IPS DF 6.9 (cell line): Measurements from ENCODE around the gene MALAT1.
"Not testable (repeated sequence)": the region's sequence is repeated elsewhere in the genome, so short reads cannot be mapped to it uniquely, and the experiment has no call there.

Source experiments
- DNase-seq: peaks from one replicate; pipeline ENCODE4 v3.0.0-alpha.2; 2013; ENCODE audit warnings: low read depth, low spot score
- H3K27ac ChIP-seq: one replicate; pipeline ENCODE4 v1.5.1; 2013; ENCODE audit warnings: low read length, control low read depth
- H3K27me3 ChIP-seq: 2 replicates; pipeline ENCODE4 v1.6.1; 2013; ENCODE audit warnings: mild to moderate bottlenecking, low read length; ENCODE audit not compliant: control insufficient read depth, insufficient read depth
- H3K36me3 ChIP-seq: 2 replicates; pipeline ENCODE4 v1.6.1; 2013; ENCODE audit warnings: low read length; ENCODE audit not compliant: control insufficient read depth, insufficient read depth
- H3K4me1 ChIP-seq: 2 replicates; pipeline ENCODE4 v1.6.1; 2013; ENCODE audit warnings: low read length; ENCODE audit not compliant: control insufficient read depth, insufficient read depth
- H3K4me3 ChIP-seq: 2 replicates; pipeline ENCODE4 v1.5.1; 2013; ENCODE audit warnings: mild to moderate bottlenecking, low read length
- H3K9me3 ChIP-seq: 2 replicates; pipeline ENCODE4 v1.6.1; 2013; ENCODE audit warnings: low read length, inconsistent platforms; ENCODE audit not compliant: control insufficient read depth, insufficient read depth
- WGBS: extraction: QIAGEN DNeasy Blood & Tissue Kit; methylation state at CpG from one replicate; pipeline ENCODE4 v1.1.7; 2013; ENCODE audit warnings: mixed read lengths, missing lambda C conversion rate; ENCODE audit not compliant: insufficient read length, insufficient coverage; 5-methylcytosine and 5-hydroxymethylcytosine counted together

MALAT1 gene

GRCh38 chr11:65522718-65523630, 24.1 kb downstream of the MALAT1 start:
- H3K36me3 ChIP-seq, DNase-seq, H3K27ac ChIP-seq, H3K4me3 ChIP-seq, H3K9me3 ChIP-seq, H3K4me1 ChIP-seq, H3K27me3 ChIP-seq: not testable (repeated sequence)
- whole genome bisulfite sequencing, result no CpG with 5 or more reads among the region's 18 CpGs

- H3K4me1 ChIP-seq, H3K9me3 ChIP-seq, H3K27ac ChIP-seq, DNase-seq, H3K36me3 ChIP-seq, H3K4me3 ChIP-seq, H3K27me3 ChIP-seq: not testable (repeated sequence)
- no CpG with 5 or more reads among the region's 7 CpGs for WGBS
These were observed 24.8 kb downstream of the MALAT1 start for GRCh38 chr11:65523631-65523968.

GRCh38 chr11:65524014-65524740, 25.3 kb downstream of the MALAT1 start:
- peak overlapping the region; percentile 12; the same call in 1 of the 2 replicates for H3K4me3 ChIP-seq
- WGBS, result no CpG with 5 or more reads among the region's 12 CpGs

GRCh38 chr11:65524741-65525545, 26.1 kb downstream of the MALAT1 start, which contains the start of gene SCYL1:
Gene SCYL1 (plus strand): TSS chr11:65525083. CDS start chr11:65525154, 71 bp downstream.
- WGBS, result no CpG with 5 or more reads among the region's 82 CpGs
- peaks cover 7% of the 10 kb centered on the region; the same call in 1 of the 2 replicates for H3K4me1 ChIP-seq
- H3K4me3 ChIP-seq, result peak within 1 kb of the TSS; percentile 92
- DNase-seq, result no peak
- H3K36me3 ChIP-seq, result peaks cover 2% of the 10 kb centered on the region; the same call in 1 of the 2 replicates
- H3K27me3 ChIP-seq, result peaks cover 2% of the 10 kb centered on the region; the same call in 1 of the 2 replicates
- H3K9me3 ChIP-seq, result no peaks in the 10 kb centered on the region
- H3K27ac ChIP-seq, result no peak within 1 kb of the TSS

More at GRCh38 chr11:65524014-65524740, 25.3 kb downstream of the MALAT1 start:
- no peaks in the 10 kb centered on the region for H3K36me3 ChIP-seq
- peaks cover 2% of the 10 kb centered on the region; the same call in 1 of the 2 replicates for H3K27me3 ChIP-seq
- peaks cover 7% of the 10 kb centered on the region; the same call in 1 of the 2 replicates for H3K4me1 ChIP-seq
- H3K9me3 ChIP-seq, result no peaks in the 10 kb centered on the region
- H3K27ac ChIP-seq, result no peak overlapping the region
- no peak for DNase-seq

- H3K27me3 ChIP-seq, result peaks cover 2% of the 10 kb centered on the region; the same call in 1 of the 2 replicates
- WGBS, result no CpG with 5 or more reads among the region's 31 CpGs
- peak overlapping the region; percentile 92; the same call in 1 of the 2 replicates for H3K4me3 ChIP-seq
- no peak overlapping the region for H3K27ac ChIP-seq
- peaks cover 5% of the 10 kb centered on the region; the same call in 1 of the 2 replicates for H3K36me3 ChIP-seq
- no peaks in the 10 kb centered on the region for H3K9me3 ChIP-seq
- H3K4me1 ChIP-seq, result peaks cover 7% of the 10 kb centered on the region; the same call in 1 of the 2 replicates
- DNase-seq, result no peak
These were observed 27.0 kb downstream of the MALAT1 start for GRCh38 chr11:65525546-65526480.

GRCh38 chr11:65526744-65527143, 27.9 kb downstream of the MALAT1 start:
- Histone ChIP-seq H3K4me3 (no peak overlapping the region), H3K9me3 (no peaks in the 10 kb centered on the region), H3K27me3 (peaks cover 2% of the 10 kb centered on the region; the same call in 1 of the 2 replicates), H3K4me1 (peaks cover 7% of the 10 kb centered on the region; the same call in 1 of the 2 replicates), H3K36me3 (peaks cover 10% of the 10 kb centered on the region), H3K27ac (no peak overlapping the region)
- no peak for DNase-seq
- no CpG with 5 or more reads among the region's 8 CpGs for WGBS

GRCh38 chr11:65528819-65529350, 30.0 kb downstream of the MALAT1 start:
- WGBS, result no CpG with 5 or more reads among the region's 12 CpGs
- no peak overlapping the region for H3K27ac ChIP-seq
- no peaks in the 10 kb centered on the region for H3K9me3 ChIP-seq
- DNase-seq, result no peak
- peaks cover 19% of the 10 kb centered on the region for H3K36me3 ChIP-seq
- peaks cover 7% of the 10 kb centered on the region; the same call in 1 of the 2 replicates for H3K4me1 ChIP-seq
- peaks cover 2% of the 10 kb centered on the region; the same call in 1 of the 2 replicates for H3K27me3 ChIP-seq
- H3K4me3 ChIP-seq, result no peak overlapping the region

GRCh38 chr11:65529475-65530156, 30.8 kb downstream of the MALAT1 start:
- H3K27me3 ChIP-seq, result no peaks in the 10 kb centered on the region
- no peak for DNase-seq
- no peaks in the 10 kb centered on the region for H3K9me3 ChIP-seq
- H3K4me3 ChIP-seq, result no peak overlapping the region
- peaks cover 19% of the 10 kb centered on the region for H3K36me3 ChIP-seq
- no CpG with 5 or more reads among the region's 10 CpGs for WGBS
- H3K4me1 ChIP-seq, result peaks cover 2% of the 10 kb centered on the region; the same call in 1 of the 2 replicates
- no peak overlapping the region for H3K27ac ChIP-seq

- Histone ChIP-seq H3K36me3 (peaks cover 21% of the 10 kb centered on the region), H3K27ac (no peak overlapping the region), H3K27me3 (no peaks in the 10 kb centered on the region), H3K9me3 (no peaks in the 10 kb centered on the region), H3K4me3 (no peak overlapping the region), H3K4me1 (peaks cover 2% of the 10 kb centered on the region; the same call in 1 of the 2 replicates)
- no CpG with 5 or more reads among the region's 5 CpGs for WGBS
- no peak for DNase-seq
These were observed 31.3 kb downstream of the MALAT1 start for GRCh38 chr11:65530157-65530496.
